Stomach smooth muscle (tissue), 2 donors: ENCODE results near the gene SGF29.
"Not testable (repeated sequence)": the region's sequence is repeated elsewhere in the genome, so short reads cannot be mapped to it uniquely, and the experiment has no call there.

ENCODE experiments used
- H3K27ac ChIP-seq: one replicate; pipeline ENCODE4 v1.7.0; 2013; ENCODE audit warnings: mild to moderate bottlenecking, low read length, inconsistent platforms
- H3K27me3 ChIP-seq, 2 donors: one replicate each; pipeline ENCODE4 v1.7.0; 2013; ENCODE audit warnings: low read length in 2 of 2; ENCODE audit not compliant: insufficient read depth in 2 of 2, control insufficient read depth in 1 of 2
- H3K36me3 ChIP-seq, 2 donors: one replicate each; pipeline ENCODE4 v1.7.0; 2013; ENCODE audit warnings: low read length in 2 of 2; ENCODE audit not compliant: control insufficient read depth in 2 of 2, insufficient read depth in 2 of 2
- H3K4me1 ChIP-seq: one replicate; pipeline ENCODE4 v1.7.0; 2013; ENCODE audit warnings: low read length; ENCODE audit not compliant: control insufficient read depth, insufficient read depth
- H3K4me3 ChIP-seq, 2 donors: one replicate each; pipeline ENCODE4 v1.7.0; 2013; ENCODE audit warnings: low read length in 2 of 2
- H3K9ac ChIP-seq, 2 donors: one replicate each; pipeline ENCODE4 v1.7.0; 2013; ENCODE audit warnings: low read length in 2 of 2, mild to moderate bottlenecking in 1 of 2
- H3K9me3 ChIP-seq, 2 donors: one replicate each; pipeline ENCODE4 v1.7.0; 2013; ENCODE audit warnings: low read length in 2 of 2; ENCODE audit not compliant: control insufficient read depth in 2 of 2
- donor health status: healthy.
- donor health status: Pancreatic carcinoma.

The SGF29 gene

DNA sequence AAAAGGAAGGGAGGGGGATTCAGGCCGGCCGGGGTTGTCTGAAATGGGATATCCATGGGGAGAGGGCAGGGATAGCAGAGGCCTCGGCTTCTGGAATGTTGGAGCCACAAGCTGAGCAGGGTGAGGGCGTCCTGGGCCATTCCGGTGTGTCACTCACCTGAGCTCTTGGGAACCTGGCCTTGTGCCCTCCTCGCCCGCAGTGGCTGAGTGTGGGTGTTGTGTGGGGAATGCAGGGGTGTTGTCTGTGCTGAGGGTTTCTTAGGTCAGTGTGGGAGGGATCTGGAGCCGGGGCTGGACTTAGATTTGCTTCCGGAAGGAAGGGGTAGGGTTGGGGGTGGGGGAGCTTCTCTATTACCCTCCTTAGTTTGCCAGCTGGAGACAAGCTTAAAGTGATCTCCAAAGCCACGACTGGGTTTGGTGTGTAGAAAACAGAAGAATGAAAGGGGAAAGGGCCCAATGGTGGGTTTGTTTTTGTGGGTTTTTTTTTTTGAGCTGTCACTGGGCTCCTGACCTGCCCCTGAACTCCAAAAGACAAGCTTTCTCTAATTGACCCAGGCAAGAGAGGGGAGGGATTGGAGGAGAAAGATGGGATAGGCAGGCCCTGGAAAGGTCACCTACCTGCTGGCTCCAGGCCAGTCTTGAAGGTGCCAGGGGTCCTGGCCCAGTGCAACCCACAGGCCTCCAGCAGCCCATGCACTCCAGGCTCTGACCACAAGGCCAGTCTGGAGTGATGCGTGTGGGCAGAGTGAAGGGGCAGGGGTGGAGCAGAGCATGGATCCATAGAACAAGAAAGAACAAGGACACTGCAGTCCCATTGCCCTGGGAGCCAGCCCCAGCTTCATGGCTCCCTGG lies 43.3 kb downstream of the SGF29 start, which contains the start of gene SULT1A2:
SULT1A2 (minus strand) TSS at position 211 of the 852 bp plus-strand sequence. CDS start 1,120 bp downstream, outside the sequence.
- Histone ChIP-seq H3K36me3 (no peaks in the 10 kb centered on the region), H3K4me1 (no peaks in the 10 kb centered on the region), H3K27me3 (peaks cover 0 to 6% of the 10 kb centered on the region in 2 donors), H3K9me3 (no peaks in the 10 kb centered on the region), H3K9ac (no peak within 1 kb of the TSS), H3K4me3 (peak within 1 kb of the TSS in 1 of 2 donors; percentile 49), H3K27ac (no peak within 1 kb of the TSS)

- Histone ChIP-seq H3K27ac (no peak overlapping the region), H3K4me3 (no peak overlapping the region), H3K4me1 (no peaks in the 10 kb centered on the region), H3K27me3 (peaks cover 0 to 6% of the 10 kb centered on the region in 2 donors), H3K9ac (no peak overlapping the region), H3K9me3 (no peaks in the 10 kb centered on the region), H3K36me3 (no peaks in the 10 kb centered on the region)
These were observed 44.1 kb downstream of the SGF29 start for GRCh38 chr16:28597692-28598261.

DNA sequence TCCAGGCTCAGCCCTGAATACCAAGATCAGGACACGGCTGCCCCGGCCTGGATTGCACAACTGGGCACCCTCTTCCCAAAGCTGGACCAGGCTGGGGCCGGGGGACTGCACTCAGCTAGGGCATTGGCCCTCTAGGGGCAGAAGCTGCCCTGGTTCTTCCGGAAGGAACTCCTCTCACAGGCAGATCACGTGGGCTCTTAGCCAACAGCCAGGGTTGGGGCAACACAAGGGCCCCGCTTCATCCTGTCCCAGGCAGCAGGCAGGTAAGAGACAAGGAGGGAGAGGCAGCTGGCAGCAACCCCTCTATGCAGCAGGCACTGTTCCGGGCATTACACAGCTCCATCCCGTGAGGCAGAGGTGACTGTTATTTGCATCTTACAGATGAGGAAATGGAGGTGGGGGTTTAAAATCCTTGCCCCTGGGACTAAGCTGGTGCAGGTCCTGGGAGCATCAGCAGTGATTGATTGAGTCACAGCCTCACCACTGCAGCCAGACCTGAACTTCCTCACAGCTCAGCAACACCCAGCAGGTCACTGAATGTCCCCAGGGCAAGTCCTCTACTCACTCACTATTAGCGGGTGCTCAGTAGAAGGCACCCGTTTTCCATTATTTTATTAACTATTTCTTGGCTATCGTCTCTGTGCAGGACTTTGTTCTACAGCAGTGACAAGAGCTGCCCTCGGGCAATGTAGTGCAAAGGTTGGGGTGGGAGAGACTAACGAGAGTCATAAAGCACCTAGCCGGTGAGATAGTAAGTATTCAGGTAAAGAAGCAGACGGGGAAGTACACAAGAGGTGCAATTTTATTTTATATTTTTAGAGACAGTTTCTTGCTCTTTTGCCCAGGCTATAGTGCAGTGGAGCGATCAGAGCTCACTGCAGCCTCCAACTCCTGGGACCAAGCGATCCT lies 45.9 kb downstream of the SGF29 start:
- H3K4me3 ChIP-seq, H3K27ac ChIP-seq, H3K9me3 ChIP-seq, H3K9ac ChIP-seq, H3K36me3 ChIP-seq, H3K4me1 ChIP-seq: not testable (repeated sequence)
- H3K27me3 ChIP-seq: peaks cover 0 to 15% of the 10 kb centered on the region in 2 donors

DNA sequence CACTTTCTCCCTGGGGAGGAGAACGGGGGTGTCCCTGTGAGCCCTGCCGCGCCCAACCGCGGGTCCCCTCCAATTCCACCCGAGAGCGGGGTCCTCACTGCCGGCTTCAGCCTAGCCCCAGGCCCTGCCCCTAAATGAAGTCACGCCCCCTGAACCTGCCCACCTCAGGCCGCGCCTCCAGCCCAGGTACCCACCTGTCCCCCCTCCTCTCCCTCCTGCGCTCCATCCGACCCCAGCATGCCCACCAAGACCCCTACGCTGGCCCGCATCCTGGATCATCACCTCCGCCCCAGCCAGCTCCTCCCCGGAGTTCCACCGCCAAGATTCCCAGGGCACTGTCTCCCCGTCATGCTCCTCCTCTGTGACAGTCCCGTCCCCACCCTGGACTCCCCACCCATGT lies 47.2 kb downstream of the SGF29 start:
- not testable (repeated sequence) for H3K9me3 ChIP-seq, H3K4me3 ChIP-seq, H3K4me1 ChIP-seq

DNA sequence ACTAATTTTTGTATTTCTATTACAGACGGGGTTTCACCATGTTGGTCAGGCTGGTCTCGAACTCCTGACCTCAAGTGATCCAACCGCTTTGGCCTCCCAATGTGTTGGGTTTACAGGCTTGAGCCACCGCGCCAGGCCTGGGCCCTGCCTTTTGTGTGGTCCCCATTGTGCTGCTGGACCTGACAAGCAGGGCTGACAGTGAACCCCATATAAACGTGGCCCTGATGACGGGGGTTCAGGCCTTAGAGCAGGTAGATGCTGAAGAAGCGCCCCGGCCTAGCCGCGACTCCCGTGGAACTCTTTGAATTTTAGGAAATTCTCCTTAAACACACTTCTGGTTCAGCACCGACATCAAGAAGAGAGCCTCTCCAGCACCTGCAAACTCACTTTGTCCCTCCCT lies 47.9 kb downstream of the SGF29 start:
- H3K9me3 ChIP-seq, H3K9ac ChIP-seq, H3K4me3 ChIP-seq, H3K4me1 ChIP-seq, H3K36me3 ChIP-seq, H3K27ac ChIP-seq: not testable (repeated sequence)
- peaks cover 0 to 17% of the 10 kb centered on the region in 2 donors for H3K27me3 ChIP-seq

More for the DNA sequence above, 47.2 kb downstream of the SGF29 start:
- H3K27me3 ChIP-seq: peaks cover 0 to 15% of the 10 kb centered on the region in 2 donors
- H3K9ac ChIP-seq, H3K36me3 ChIP-seq, H3K27ac ChIP-seq: not testable (repeated sequence)

GRCh38 chr16:28602062-28602461 lies 48.3 kb downstream of the SGF29 start:
- H3K27me3 ChIP-seq: peaks cover 0 to 15% of the 10 kb centered on the region in 2 donors
- not testable (repeated sequence) for H3K4me3 ChIP-seq, H3K9ac ChIP-seq, H3K27ac ChIP-seq, H3K36me3 ChIP-seq, H3K4me1 ChIP-seq, H3K9me3 ChIP-seq

DNA sequence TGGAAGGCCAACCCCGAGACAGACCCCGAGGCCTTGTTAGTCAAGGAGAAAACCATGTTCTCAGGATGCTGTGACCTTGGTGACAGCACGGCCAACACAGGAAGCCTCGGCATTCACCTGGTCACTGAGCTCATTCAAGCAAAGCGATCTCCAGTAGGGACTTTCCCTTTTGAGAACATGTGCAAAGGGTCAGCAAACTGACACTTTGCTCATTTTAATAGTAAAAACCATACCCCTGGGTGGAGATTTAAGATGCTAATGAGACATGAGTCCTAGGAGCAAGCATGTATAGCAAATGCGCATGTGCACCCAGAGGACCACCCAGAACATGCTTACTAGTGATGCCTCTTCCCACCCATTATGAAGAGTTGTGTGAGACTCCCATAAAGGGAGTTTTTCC lies 48.8 kb downstream of the SGF29 start:
- Histone ChIP-seq H3K4me1 (no peaks in the 10 kb centered on the region), H3K27ac (no peak overlapping the region), H3K27me3 (peaks cover 0 to 15% of the 10 kb centered on the region in 2 donors)

DNA sequence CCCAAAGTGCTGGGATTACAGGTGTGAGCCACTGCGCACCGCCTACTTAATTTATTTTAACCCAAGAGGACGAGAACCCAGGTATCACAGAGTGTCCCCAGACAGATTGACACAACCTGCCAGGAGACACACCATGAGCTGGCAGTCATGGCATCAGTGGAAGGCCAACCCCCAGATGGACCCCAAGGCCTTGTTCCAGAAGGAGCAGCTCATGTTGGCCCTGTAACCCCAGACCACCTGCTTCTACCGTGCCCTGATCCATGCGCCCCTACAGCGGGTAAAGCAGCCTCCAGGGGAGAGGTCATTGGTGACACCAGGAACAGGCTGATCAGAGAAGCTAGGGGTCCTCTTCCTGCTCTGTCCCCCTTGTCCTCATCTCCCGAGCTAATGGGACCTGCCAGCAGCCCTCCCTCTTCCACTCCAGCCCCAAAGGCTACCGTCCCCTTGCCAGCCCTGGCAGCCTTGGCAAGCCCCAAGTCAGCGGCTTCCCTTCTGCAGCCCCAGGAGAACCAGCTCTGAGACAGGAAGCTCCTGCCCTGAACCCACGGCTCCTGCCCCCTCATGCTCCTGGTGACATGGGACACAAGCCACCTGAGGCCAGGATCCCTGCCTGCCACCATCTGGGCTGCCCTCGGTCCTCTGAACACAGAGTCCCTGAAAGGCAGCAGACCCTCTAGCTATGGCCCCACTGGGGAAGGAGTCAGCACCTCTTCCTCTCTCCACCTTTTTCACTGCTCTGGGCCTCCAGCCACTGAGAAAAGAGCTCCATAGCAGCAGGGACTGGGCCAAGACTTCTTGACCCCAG lies 49.9 kb downstream of the SGF29 start:
- Histone ChIP-seq H3K27ac (no peak overlapping the region), H3K9me3 (no peaks in the 10 kb centered on the region), H3K4me3 (no peak overlapping the region), H3K4me1 (no peaks in the 10 kb centered on the region), H3K36me3 (peaks cover 0 to 8% of the 10 kb centered on the region in 2 donors), H3K9ac (no peak overlapping the region), H3K27me3 (peaks cover 0 to 12% of the 10 kb centered on the region in 2 donors)

More for the DNA sequence above, 48.8 kb downstream of the SGF29 start:
- no peaks in the 10 kb centered on the region for H3K9me3 ChIP-seq
- H3K36me3 ChIP-seq: peaks cover 0 to 8% of the 10 kb centered on the region in 2 donors
- no peak overlapping the region for H3K9ac ChIP-seq
- H3K4me3 ChIP-seq: no peak overlapping the region

DNA sequence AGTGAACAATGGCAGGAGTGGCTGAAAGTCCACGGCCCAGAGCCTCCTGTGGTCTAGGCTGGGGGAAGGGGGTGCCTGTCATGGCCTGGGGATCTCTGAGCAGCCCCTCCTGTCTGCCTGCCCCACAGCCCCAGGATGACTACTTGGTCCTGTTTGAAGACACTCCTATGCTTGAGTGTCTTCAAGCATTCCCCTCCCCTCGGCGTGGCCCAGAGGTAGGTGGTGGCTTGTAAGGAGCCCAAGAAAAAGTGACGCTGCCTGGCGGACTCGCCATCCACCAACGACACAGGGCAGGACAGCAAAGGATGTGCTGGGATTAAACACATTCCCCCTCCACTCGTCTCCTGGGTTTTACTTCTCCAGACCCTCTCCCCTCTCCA lies 50.5 kb downstream of the SGF29 start:
- Histone ChIP-seq H3K9ac (no peak overlapping the region), H3K27ac (no peak overlapping the region), H3K4me3 (no peak overlapping the region), H3K27me3 (peaks cover 0 to 12% of the 10 kb centered on the region in 2 donors), H3K36me3 (peaks cover 0 to 8% of the 10 kb centered on the region in 2 donors), H3K9me3 (no peaks in the 10 kb centered on the region), H3K4me1 (peaks cover under 1% of the 10 kb centered on the region)
